ENCODE data around the gene FLII.

DNA sequence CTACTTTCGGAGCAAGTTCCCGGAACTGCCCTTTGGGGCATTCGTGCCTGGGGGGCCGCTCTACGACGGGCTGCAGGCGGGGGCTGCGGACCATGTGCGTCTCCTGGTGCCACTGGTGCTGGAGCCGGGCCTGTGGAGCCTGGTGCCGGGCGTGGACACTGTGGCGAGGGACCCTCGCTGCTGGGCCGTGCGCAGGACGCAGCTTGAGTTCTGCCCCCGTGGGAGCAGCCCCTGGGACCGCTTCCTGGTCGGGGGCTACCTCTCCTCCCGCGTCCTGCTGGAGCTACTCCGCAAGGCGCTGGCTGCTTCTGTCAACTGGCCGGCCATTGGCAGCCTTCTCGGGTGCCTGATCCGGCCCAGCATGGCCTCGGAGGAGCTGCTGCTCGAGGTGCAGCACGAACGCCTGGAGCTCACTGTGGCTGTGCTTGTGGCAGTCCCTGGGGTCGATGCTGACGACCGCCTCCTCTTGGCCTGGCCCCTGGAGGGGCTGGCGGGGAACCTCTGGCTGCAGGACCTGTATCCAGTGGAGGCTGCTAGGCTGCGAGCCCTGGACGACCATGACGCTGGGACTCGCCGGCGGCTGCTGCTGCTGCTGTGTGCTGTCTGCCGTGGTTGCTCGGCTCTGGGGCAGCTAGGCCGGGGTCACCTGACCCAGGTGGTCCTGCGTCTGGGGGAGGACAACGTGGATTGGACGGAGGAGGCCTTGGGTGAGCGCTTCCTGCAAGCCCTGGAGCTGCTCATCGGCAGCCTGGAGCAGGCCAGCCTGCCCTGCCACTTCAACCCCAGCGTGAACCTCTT is 5.5 kb upstream of the FLII start:
- TF ChIP-seq POLR2A (IDR thresholded peaks at IDR 0.05; ENCODE audit: low read depth, low read length) = no peak
- TF ChIP-seq PAX5 (IDR thresholded peaks at IDR 0.05; ENCODE audit: insufficient read depth, low read length, severe bottlenecking) = no peak
- no peak for TF ChIP-seq POLR2AphosphoS5 (IDR thresholded peaks at IDR 0.05; ENCODE audit: low read depth, low read length)
- no peak for TF ChIP-seq POU2F2 (IDR thresholded peaks at IDR 0.05; ENCODE audit: low read depth, low read length)
- no peak for TF ChIP-seq TAF1 (IDR thresholded peaks at IDR 0.05; ENCODE audit: low read depth, low read length)
- no peak for TF ChIP-seq SPI1 (IDR thresholded peaks at IDR 0.05; ENCODE audit: low read depth, low read length)

All from GM12891 (cell line).